ENCODE data around the gene CAMK1G. TPM values are rescaled to one million over a fixed set of nuclear protein-coding genes. Genes with fewer than 3 reads are reported as not detected.

Gene CAMK1G
- total and polyA plus RNA-seq, 11 donors = 0.30 to 0.48 TPM; not detected in 9

DNA sequence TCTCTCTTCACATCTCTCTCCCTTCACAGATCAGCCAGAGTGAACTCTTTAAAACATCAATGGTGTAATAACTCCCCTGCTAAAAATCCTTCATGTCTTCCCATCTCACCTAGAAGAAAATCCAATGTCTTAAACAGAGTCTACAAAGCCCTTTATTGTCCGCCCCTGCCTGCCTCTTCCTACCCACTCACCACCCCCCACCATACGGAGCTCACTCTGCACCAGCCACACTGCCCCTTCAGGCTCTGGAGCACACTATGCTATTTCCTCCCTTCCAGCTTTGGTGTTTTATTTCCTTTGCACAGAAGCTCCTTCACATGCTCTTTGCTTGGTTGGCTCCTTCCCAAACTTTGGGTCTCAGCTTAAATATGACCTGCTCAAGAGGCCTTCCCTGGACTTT is 10.2 kb downstream of the CAMK1G start:
- intact Hi-C loops (cut with DNase I) = loop anchor here in 4 of 10 donors (5.0 kb wide), 1 partner anchor 34 kb away; no protein-coding TSS in a partner anchor
- WGBS, 4 donors = 62 to 75% (median 71%) methylated on average over 2 of the region's 2 CpGs
- no peak for DNase-seq

DNA sequence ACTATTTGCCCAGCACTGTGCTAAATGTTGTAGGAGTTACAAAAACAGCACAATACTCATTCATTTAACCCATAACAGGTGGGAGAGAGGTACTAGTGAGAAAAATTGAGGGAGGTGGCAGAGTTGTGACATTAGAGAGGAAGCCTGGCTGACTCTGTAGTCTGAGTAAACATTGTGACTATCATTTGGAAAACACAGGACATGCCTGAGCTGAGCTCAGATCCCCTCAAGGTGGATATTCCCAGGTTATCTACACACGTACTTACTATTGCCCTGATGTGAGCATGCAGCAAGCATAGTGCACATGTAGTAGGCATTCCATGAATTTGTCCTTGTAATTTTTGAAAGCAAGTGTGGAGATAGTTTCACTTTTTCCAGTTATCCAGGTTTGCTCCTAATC is 10.9 kb downstream of the CAMK1G start:
- Histone ChIP-seq H3K4me3 (no peak overlapping the region), H3K27ac (no peak overlapping the region), H3K4me1 (peaks cover 0 to 3% (median 0%) of the 10 kb centered on the region in 12 donors), H3K27me3 (no peaks in the 10 kb centered on the region), H3K36me3 (no peaks in the 10 kb centered on the region), H3K9me3 (no peaks in the 10 kb centered on the region)
- no peak for TF ChIP-seq POLR2A (IDR thresholded peaks at IDR 0.05)
- TF ChIP-seq CTCF (IDR thresholded peaks at IDR 0.05) = no peak
- ATAC-seq = no peak
- no peak for DNase-seq
- 62 to 86% (median 81%) methylated on average over 1 of the region's 1 CpG for WGBS, 4 donors
- intact Hi-C loops (cut with DNase I) = loop anchor here in 4 of 10 donors (5.0 kb wide), 1 partner anchor 33 kb away; no protein-coding TSS in a partner anchor

More for the DNA sequence above, 10.2 kb downstream of the CAMK1G start:
- Histone ChIP-seq H3K36me3 (no peaks in the 10 kb centered on the region), H3K9me3 (no peaks in the 10 kb centered on the region), H3K27ac (no peak overlapping the region), H3K4me3 (no peak overlapping the region), H3K4me1 (peaks cover 0 to 3% (median 0%) of the 10 kb centered on the region in 12 donors), H3K27me3 (no peaks in the 10 kb centered on the region)
- TF ChIP-seq CTCF (IDR thresholded peaks at IDR 0.05) = no peak
- no peak for TF ChIP-seq POLR2A (IDR thresholded peaks at IDR 0.05)
- no peak for ATAC-seq

GRCh38 chr1:209595028-209595427 is 11.5 kb downstream of the CAMK1G start:
- Histone ChIP-seq H3K27ac (no peak overlapping the region), H3K27me3 (no peaks in the 10 kb centered on the region), H3K4me3 (no peak overlapping the region), H3K36me3 (no peaks in the 10 kb centered on the region), H3K4me1 (peaks cover 0 to 3% (median 0%) of the 10 kb centered on the region in 12 donors), H3K9me3 (no peaks in the 10 kb centered on the region)
- 69 to 82% (median 74%) methylated on average over 9 of the region's 9 CpGs for WGBS, 4 donors
- ATAC-seq (no peak), DNase-seq (no peak)
- TF ChIP-seq CTCF (IDR thresholded peaks at IDR 0.05) (no peak), POLR2A (IDR thresholded peaks at IDR 0.05) (no peak)
- intact Hi-C loops (cut with DNase I) = no loop called here

- WGBS, 4 donors = 88 to 96% (median 90%) methylated on average over 6 to 10 of the region's 10 CpGs
- H3K27ac ChIP-seq = no peak overlapping the region
- H3K9me3 ChIP-seq = no peaks in the 10 kb centered on the region
- H3K27me3 ChIP-seq = no peaks in the 10 kb centered on the region
- DNase-seq (no peak), ATAC-seq (no peak)
- TF ChIP-seq CTCF (IDR thresholded peaks at IDR 0.05) (no peak), POLR2A (IDR thresholded peaks at IDR 0.05) (no peak)
- no peaks in the 10 kb centered on the region for H3K4me1 ChIP-seq
- no peaks in the 10 kb centered on the region for H3K36me3 ChIP-seq
- H3K4me3 ChIP-seq = no peak overlapping the region
- intact Hi-C loops (cut with DNase I) = no loop called here
Observed at GRCh38 chr1:209595599-209596285, 12.2 kb downstream of the CAMK1G start.

All from heart left ventricle (tissue), 16 donors.